ENCODE results near the gene GPR150. TPM values are rescaled to one million over a fixed set of nuclear protein-coding genes. Genes with fewer than 3 reads are reported as not detected.
A peak's percentile ranks its signal among the peaks of the same experiment; 100 is the strongest.

Gene GPR150
- total RNA-seq, 2 donors from 2014 or later: 0.10 TPM; not detected in 1

GRCh38 chr5:95646569-95647431, 26.9 kb downstream of the GPR150 start, which contains the start of gene RFESD:
RFESD (plus strand) TSS chr5:95646777; CDS start chr5:95652272, 5,495 bp downstream.
- DNase-seq (peak; percentile 100), ATAC-seq (peak; percentile 99)
- intact Hi-C loops (cut with DNase I): loop anchor here (5.0 to 10.0 kb wide), 2 partner anchors 86 to 198 kb away; partner anchors contain the start of gene RHOBTB3 (in 2 of the 2)

- intact Hi-C loops (cut with DNase I): loop anchor here (5.0 to 10.0 kb wide), 2 partner anchors 84 to 197 kb away; partner anchors contain the start of gene RHOBTB3 (in 2 of the 2)
- no peak for DNase-seq
- ATAC-seq: no peak
Observed at GRCh38 chr5:95647886-95648860, 28.3 kb downstream of the GPR150 start.

- no peak for DNase-seq
- intact Hi-C loops (cut with DNase I): loop anchor here (5.0 to 10.0 kb wide), 2 partner anchors 83 to 196 kb away; partner anchors contain the start of gene RHOBTB3 (in 2 of the 2)
Observed at GRCh38 chr5:95649274-95649673, 29.4 kb downstream of the GPR150 start.

GRCh38 chr5:95649842-95650620, 30.1 kb downstream of the GPR150 start:
- intact Hi-C loops (cut with DNase I): loop anchor here (5.0 to 10.0 kb wide), 2 partner anchors 82 to 195 kb away; partner anchors contain the start of gene RHOBTB3 (in 2 of the 2)
- DNase-seq (no peak), ATAC-seq (no peak)

More at GRCh38 chr5:95649274-95649673, 29.4 kb downstream of the GPR150 start:
- ATAC-seq: no peak

- intact Hi-C loops (cut with DNase I): no loop called here
- DNase-seq (no peak), ATAC-seq (no peak)
Observed at GRCh38 chr5:95652849-95653248, 33.0 kb downstream of the GPR150 start.

GRCh38 chr5:95654196-95654595, 34.3 kb downstream of the GPR150 start:
- no peak for ATAC-seq
- intact Hi-C loops (cut with DNase I): no loop called here
- no peak for DNase-seq

GRCh38 chr5:95655575-95655974, 35.7 kb downstream of the GPR150 start:
- intact Hi-C loops (cut with DNase I): no loop called here
- ATAC-seq: no peak
- no peak for DNase-seq

GRCh38 chr5:95660060-95660459, 40.2 kb downstream of the GPR150 start:
- intact Hi-C loops (cut with DNase I): loop anchor here (5.0 to 10.0 kb wide), 3 partner anchors 72 to 117 kb away; partner anchors contain the start of gene RHOBTB3 (in 1 of the 2)
- ATAC-seq: no peak
- DNase-seq: no peak

- intact Hi-C loops (cut with DNase I): loop anchor here (5.0 to 10.0 kb wide), 3 partner anchors 69 to 114 kb away; partner anchors contain the start of gene RHOBTB3 (in 1 of the 2)
- ATAC-seq (no peak), DNase-seq (no peak)
Observed at GRCh38 chr5:95662946-95663345, 43.1 kb downstream of the GPR150 start.

GRCh38 chr5:95664204-95664786, 44.4 kb downstream of the GPR150 start:
- ATAC-seq: no peak
- DNase-seq: no peak
- intact Hi-C loops (cut with DNase I): loop anchor here (5.0 to 10.0 kb wide), 3 partner anchors 68 to 113 kb away; partner anchors contain the start of gene RHOBTB3 (in 1 of the 2)

GRCh38 chr5:95667061-95667618, 47.3 kb downstream of the GPR150 start:
- DNase-seq (no peak), ATAC-seq (no peak)
- intact Hi-C loops (cut with DNase I): loop anchor here in 1 of 2 donors (10.0 kb wide), 1 partner anchor 108 kb away; no protein-coding TSS in a partner anchor

- DNase-seq: no peak
- intact Hi-C loops (cut with DNase I): loop anchor here in 1 of 2 donors (10.0 kb wide), 1 partner anchor 107 kb away; no protein-coding TSS in a partner anchor
- no peak for ATAC-seq
Observed at GRCh38 chr5:95667678-95668077, 47.8 kb downstream of the GPR150 start.

GRCh38 chr5:95668216-95668615, 48.3 kb downstream of the GPR150 start:
- DNase-seq: no peak

GRCh38 chr5:95668728-95669127, 48.8 kb downstream of the GPR150 start:
- intact Hi-C loops (cut with DNase I): loop anchor here in 1 of 2 donors (10.0 kb wide), 1 partner anchor 106 kb away; no protein-coding TSS in a partner anchor
- DNase-seq (no peak), ATAC-seq (no peak)

More at GRCh38 chr5:95668216-95668615, 48.3 kb downstream of the GPR150 start:
- ATAC-seq: no peak
- intact Hi-C loops (cut with DNase I): loop anchor here in 1 of 2 donors (10.0 kb wide), 1 partner anchor 107 kb away; no protein-coding TSS in a partner anchor

- DNase-seq: peak; percentile 76
- intact Hi-C loops (cut with DNase I): loop anchor here in 1 of 2 donors (10.0 kb wide), 1 partner anchor 105 kb away; no protein-coding TSS in a partner anchor
- ATAC-seq: peak; percentile 98
Observed at GRCh38 chr5:95669540-95669939, 49.7 kb downstream of the GPR150 start.

GRCh38 chr5:95669985-95670384, 50.1 kb downstream of the GPR150 start:
- ATAC-seq: peak; percentile 2 to 20
- intact Hi-C loops (cut with DNase I): loop anchor here in 1 of 2 donors (10.0 kb wide), 1 partner anchor 105 kb away; no protein-coding TSS in a partner anchor
- no peak for DNase-seq

GRCh38 chr5:95670568-95670967, 50.7 kb downstream of the GPR150 start:
- intact Hi-C loops (cut with DNase I): no loop called here
- ATAC-seq (no peak), DNase-seq (no peak)

Data from left cardiac atrium (tissue), 4 donors.